CD4-positive, alpha-beta memory T cell (primary cell): ENCODE data around the gene SPACA7. TPM values are rescaled to one million over a fixed set of nuclear protein-coding genes. Genes with fewer than 3 reads are reported as not detected.

Source experiments
- CTCF ChIA-PET: fragments of 350-600 bp; sonication (Branson Sonifier 250); formaldehyde crosslinking; loops from one replicate; lab custom pipeline; 2021; ENCODE audit warnings: inconsistent platforms; ENCODE audit not compliant: partially characterized antibody; lab: Charles Lee
- POLR2A ChIA-PET: fragments of 350-600 bp; sonication (Branson Sonifier 250); formaldehyde crosslinking; loops from one replicate; lab custom pipeline; 2021; ENCODE audit not compliant: partially characterized antibody; lab: Charles Lee
- DNase-seq, 5 donors: peaks; one replicate each; pipeline versions ENCODE4 v3.0.0 to v3.0.0-alpha.2; 2020 to 2022; ENCODE audit warnings: mixed read lengths in 1 of 5
- H3K27ac ChIP-seq: one replicate; pipeline ENCODE4 v1.7.0; 2013; ENCODE audit warnings: low read depth, low read length
- H3K27me3 ChIP-seq: 2 replicates; pipeline ENCODE4 v1.7.0; 2013; ENCODE audit warnings: mild to moderate bottlenecking, low read length, moderate library complexity; ENCODE audit not compliant: insufficient read depth
- H3K36me3 ChIP-seq: 2 replicates; pipeline ENCODE4 v1.7.0; 2013; ENCODE audit warnings: mild to moderate bottlenecking, low read length, moderate library complexity; ENCODE audit not compliant: insufficient read depth
- H3K4me1 ChIP-seq: 2 replicates; pipeline ENCODE4 v1.7.0; 2013; ENCODE audit warnings: mild to moderate bottlenecking, low read length, moderate library complexity; ENCODE audit not compliant: insufficient read depth
- H3K4me3 ChIP-seq, 2 donors: one replicate each; pipeline ENCODE4 v1.7.0; 2013; ENCODE audit warnings: low read length in 2 of 2, mild to moderate bottlenecking in 1 of 2
- H3K9me3 ChIP-seq, 2 donors: one replicate each; pipeline ENCODE4 v1.7.0; 2013; ENCODE audit warnings: low read length in 2 of 2, control low read depth in 1 of 2; ENCODE audit not compliant: control insufficient read depth in 1 of 2
- H3K27ac Mint-ChIP-seq, 7 donors: one replicate each; pipeline ENCODE4 v1.8.0; 2020 to 2021; ENCODE audit warnings: mixed read lengths in 7 of 7, mild to moderate bottlenecking in 6 of 7, inconsistent platforms in 3 of 7, moderate library complexity in 3 of 7
- H3K27me3 Mint-ChIP-seq, 2 donors: one replicate each; pipeline ENCODE4 v1.8.0; 2020 to 2021; ENCODE audit warnings: mixed read lengths in 2 of 2
- H3K36me3 Mint-ChIP-seq, 2 donors: one replicate each; pipeline ENCODE4 v1.8.0; 2020 to 2021; ENCODE audit warnings: mixed read lengths in 2 of 2, inconsistent platforms in 1 of 2, mild to moderate bottlenecking in 1 of 2
- H3K4me1 Mint-ChIP-seq, 4 donors: one replicate each; pipeline ENCODE4 v1.8.0; 2020 to 2021; ENCODE audit warnings: mixed read lengths in 4 of 4, mild to moderate bottlenecking in 1 of 4
- H3K4me3 Mint-ChIP-seq, 8 donors: one replicate each; pipeline ENCODE4 v1.8.0; 2020 to 2021; ENCODE audit warnings: mixed read lengths in 8 of 8, mild to moderate bottlenecking in 7 of 8, moderate library complexity in 6 of 8, inconsistent platforms in 3 of 8
- H3K9me3 Mint-ChIP-seq, 8 donors: one replicate each; pipeline ENCODE4 v1.8.0; 2020 to 2021; ENCODE audit warnings: mixed read lengths in 8 of 8, mild to moderate bottlenecking in 5 of 8, inconsistent platforms in 3 of 8, moderate library complexity in 1 of 8
- intact Hi-C: fragments of 100-400 bp; cut with micrococcal nuclease; formaldehyde crosslinking; loops from one replicate; pipeline ENCODE4 v1.15.1; 2023
- polyA plus RNA-seq, 2 donors: library from polyadenylated mRNA; unstranded; fragments of 300-500 nt; fragmentation: Illumina TruSeq; gene quantifications; one replicate each; pipeline ENCODE4 v1.2.3, GENCODE V29; 2021
- total RNA-seq, 2 experiments: library from RNA; stranded (reverse); gene quantifications; one replicate each; pipeline ENCODE4 v1.2.3, GENCODE V29; 2021

SPACA7 gene
- total and polyA plus RNA-seq, 4 experiments from 2014 or later = not detected

- Mint-ChIP-seq H3K27me3 (peaks cover 0 to 5% of the 10 kb centered on the region in 2 donors), H3K36me3 (no peaks in the 10 kb centered on the region), H3K4me1 (no peaks in the 10 kb centered on the region), H3K4me3 (no peak overlapping the region), H3K27ac (no peak overlapping the region), H3K9me3 (peaks cover 6 to 28% (median 11%) of the 10 kb centered on the region in 8 donors)
- DNase-seq = no peak
- H3K36me3 ChIP-seq = no peaks in the 10 kb centered on the region
- H3K4me3 ChIP-seq = no peak overlapping the region
- ChIA-PET POLR2A (no interaction called here), CTCF (no interaction called here)
- no peak overlapping the region for H3K27ac ChIP-seq
- no peaks in the 10 kb centered on the region for H3K4me1 ChIP-seq
- peaks cover 0 to 2% of the 10 kb centered on the region in 2 donors for H3K9me3 ChIP-seq
- intact Hi-C loops = no loop called here
- H3K27me3 ChIP-seq = no peaks in the 10 kb centered on the region
Observed at GRCh38 chr13:112362021-112362420, 14.1 kb upstream of the SPACA7 start.

GRCh38 chr13:112363867-112364528 is 12.2 kb upstream of the SPACA7 start:
- no peak overlapping the region for H3K4me3 ChIP-seq
- POLR2A ChIA-PET = no interaction called here
- no peaks in the 10 kb centered on the region for H3K4me1 Mint-ChIP-seq
- H3K27ac ChIP-seq = no peak overlapping the region
- CTCF ChIA-PET = no interaction called here
- peaks cover 3 to 8% of the 10 kb centered on the region in 2 donors for H3K27me3 Mint-ChIP-seq
- H3K27ac Mint-ChIP-seq = no peak overlapping the region
- no peaks in the 10 kb centered on the region for H3K36me3 Mint-ChIP-seq
- no peaks in the 10 kb centered on the region for H3K36me3 ChIP-seq
- no peaks in the 10 kb centered on the region for H3K4me1 ChIP-seq
- DNase-seq = no peak
- intact Hi-C loops = no loop called here
- no peak overlapping the region for H3K4me3 Mint-ChIP-seq
- H3K9me3 ChIP-seq = peaks cover 0 to 5% of the 10 kb centered on the region in 2 donors
- H3K27me3 ChIP-seq = no peaks in the 10 kb centered on the region
- peaks cover 2 to 39% (median 15%) of the 10 kb centered on the region in 8 donors for H3K9me3 Mint-ChIP-seq

- H3K4me1 Mint-ChIP-seq = peaks cover 0 to 2% (median 0%) of the 10 kb centered on the region in 4 donors
- Histone ChIP-seq H3K4me1 (no peaks in the 10 kb centered on the region), H3K9me3 (peaks cover 0 to 5% of the 10 kb centered on the region in 2 donors), H3K4me3 (no peak overlapping the region), H3K36me3 (no peaks in the 10 kb centered on the region), H3K27ac (no peak overlapping the region), H3K27me3 (no peaks in the 10 kb centered on the region)
- POLR2A ChIA-PET = no interaction called here
- CTCF ChIA-PET = no interaction called here
- H3K4me3 Mint-ChIP-seq = no peak overlapping the region
- H3K9me3 Mint-ChIP-seq = peaks cover 2 to 35% (median 12%) of the 10 kb centered on the region in 8 donors
- DNase-seq = no peak
- intact Hi-C loops = no loop called here
- no peak overlapping the region for H3K27ac Mint-ChIP-seq
- no peaks in the 10 kb centered on the region for H3K36me3 Mint-ChIP-seq
- H3K27me3 Mint-ChIP-seq = peaks cover 6 to 8% of the 10 kb centered on the region in 2 donors
Observed at GRCh38 chr13:112366907-112367646, 9.1 kb upstream of the SPACA7 start.

GRCh38 chr13:112368883-112369282 is 7.3 kb upstream of the SPACA7 start:
- no peaks in the 10 kb centered on the region for H3K27me3 ChIP-seq
- CTCF ChIA-PET = no interaction called here

GRCh38 chr13:112370311-112370710 is 5.8 kb upstream of the SPACA7 start:
- Mint-ChIP-seq H3K27ac (no peak overlapping the region), H3K4me1 (peaks cover 0 to 2% (median 0%) of the 10 kb centered on the region in 4 donors), H3K36me3 (no peaks in the 10 kb centered on the region), H3K27me3 (peaks cover 3 to 10% of the 10 kb centered on the region in 2 donors), H3K9me3 (peaks cover 2 to 23% (median 12%) of the 10 kb centered on the region in 8 donors), H3K4me3 (no peak overlapping the region)
- ChIA-PET POLR2A (no interaction called here), CTCF (no interaction called here)
- Histone ChIP-seq H3K4me3 (no peak overlapping the region), H3K36me3 (no peaks in the 10 kb centered on the region), H3K4me1 (no peaks in the 10 kb centered on the region), H3K27ac (no peak overlapping the region), H3K9me3 (peaks cover 0 to 5% of the 10 kb centered on the region in 2 donors), H3K27me3 (no peaks in the 10 kb centered on the region)
- intact Hi-C loops = no loop called here
- no peak for DNase-seq

More at GRCh38 chr13:112368883-112369282, 7.3 kb upstream of the SPACA7 start:
- peaks cover 2 to 29% (median 12%) of the 10 kb centered on the region in 8 donors for H3K9me3 Mint-ChIP-seq
- intact Hi-C loops = no loop called here
- no peak overlapping the region for H3K4me3 Mint-ChIP-seq
- no peaks in the 10 kb centered on the region for H3K36me3 Mint-ChIP-seq
- Histone ChIP-seq H3K9me3 (peaks cover 0 to 5% of the 10 kb centered on the region in 2 donors), H3K27ac (no peak overlapping the region), H3K4me1 (no peaks in the 10 kb centered on the region), H3K4me3 (no peak overlapping the region), H3K36me3 (no peaks in the 10 kb centered on the region)
- POLR2A ChIA-PET = no interaction called here
- H3K27me3 Mint-ChIP-seq = peaks cover 5 to 6% of the 10 kb centered on the region in 2 donors
- no peak overlapping the region for H3K27ac Mint-ChIP-seq
- peaks cover 0 to 2% (median 0%) of the 10 kb centered on the region in 4 donors for H3K4me1 Mint-ChIP-seq
- no peak for DNase-seq

GRCh38 chr13:112374271-112374670 is 1.9 kb upstream of the SPACA7 start:
- Histone ChIP-seq H3K4me3 (no peak overlapping the region), H3K27ac (no peak overlapping the region), H3K27me3 (no peaks in the 10 kb centered on the region), H3K4me1 (no peaks in the 10 kb centered on the region), H3K9me3 (no peaks in the 10 kb centered on the region), H3K36me3 (no peaks in the 10 kb centered on the region)
- intact Hi-C loops = no loop called here
- H3K9me3 Mint-ChIP-seq = peaks cover 0 to 5% (median 1%) of the 10 kb centered on the region in 8 donors
- H3K4me3 Mint-ChIP-seq = no peak overlapping the region
- no peak for DNase-seq
- H3K27me3 Mint-ChIP-seq = peaks cover 4 to 10% of the 10 kb centered on the region in 2 donors
- H3K27ac Mint-ChIP-seq = no peak overlapping the region
- POLR2A ChIA-PET = no interaction called here
- H3K4me1 Mint-ChIP-seq = peaks cover 0 to 2% (median 0%) of the 10 kb centered on the region in 4 donors
- H3K36me3 Mint-ChIP-seq = no peaks in the 10 kb centered on the region
- CTCF ChIA-PET = no interaction called here

- H3K27me3 Mint-ChIP-seq = peaks cover 0 to 2% of the 10 kb centered on the region in 2 donors
- no peaks in the 10 kb centered on the region for H3K27me3 ChIP-seq
- no peaks in the 10 kb centered on the region for H3K4me1 Mint-ChIP-seq
- intact Hi-C loops = no loop called here
- H3K9me3 Mint-ChIP-seq = peaks cover 0 to 2% (median 0%) of the 10 kb centered on the region in 8 donors
- no peak overlapping the region for H3K27ac ChIP-seq
- CTCF ChIA-PET = no interaction called here
- H3K4me3 Mint-ChIP-seq = no peak overlapping the region
- no peak overlapping the region for H3K27ac Mint-ChIP-seq
- POLR2A ChIA-PET = no interaction called here
- H3K9me3 ChIP-seq = no peaks in the 10 kb centered on the region
- no peaks in the 10 kb centered on the region for H3K36me3 Mint-ChIP-seq
- DNase-seq = no peak
- H3K4me3 ChIP-seq = no peak overlapping the region
- no peaks in the 10 kb centered on the region for H3K4me1 ChIP-seq
- no peaks in the 10 kb centered on the region for H3K36me3 ChIP-seq
Observed at GRCh38 chr13:112391746-112392145, 15.6 kb downstream of the SPACA7 start.
